Measurements from ENCODE around the gene TNFAIP3. TPM values are rescaled to one million over a fixed set of nuclear protein-coding genes. Genes with fewer than 3 reads are reported as not detected.

TNFAIP3 gene
- total and polyA plus RNA-seq, 2 of the 8 experiments (the other 6 are each of a cell fraction or from before 2014, with no cell fraction given) = 1.6 to 2.0 TPM

GRCh38 chr6:137874204-137875057, 7.4 kb downstream of the TNFAIP3 start:
- H2AK5ac ChIP-seq (ENCODE audit: low read depth, low read length) = no peak overlapping the region
- H3K4me1 ChIP-seq (replicated peaks in 1 of 4; ENCODE audit: control insufficient read depth in 3 of 4, insufficient read depth in 4 of 4, low read length in 3 of 4) = peaks cover 0 to 6% (median 3%) of the 10 kb centered on the region in 4 experiments; a peak in 3 of 7 replicates
- no peak overlapping the region for H2AFZ ChIP-seq (ENCODE audit: low read length)
- H3K27ac ChIP-seq (ENCODE audit: low read depth, low read length) = no peak overlapping the region
- no peak overlapping the region for H3K4ac ChIP-seq (replicated peaks; ENCODE audit: insufficient read length, low read depth, low read length)
- H3K4me2 ChIP-seq (ENCODE audit: insufficient read depth in 1 of 2, low read depth in 2 of 2, low read length in 2 of 2) = no peak overlapping the region
- CTCF ChIA-PET (ENCODE audit: partially characterized antibody) = interaction anchor here (0.7 to 2.3 kb wide), 5 partner anchors 8 to 167 kb away, joined by 3 to 10 read pairs (median 4); partner anchors contain the start of gene TNFAIP3
- H2BK5ac ChIP-seq (ENCODE audit: low read depth, low read length) = no peak overlapping the region
- POLR2A ChIA-PET (ENCODE audit: partially characterized antibody) = no interaction called here
- H3K4me3 ChIP-seq (ENCODE audit: extremely low read depth in 1 of 4, insufficient read depth in 2 of 4, low read depth in 3 of 4, low read length in 4 of 4) = no peak overlapping the region
- H3K23ac ChIP-seq (ENCODE audit: insufficient read length) = no peak overlapping the region
- no peak overlapping the region for H3K9ac ChIP-seq (replicated peaks in 1 of 4; ENCODE audit: extremely low read depth in 1 of 4, low read depth in 3 of 4, low read length in 3 of 4)
- WGBS, 2 experiments (ENCODE audit: extremely low coverage in 1 of 2, insufficient coverage in 1 of 2, insufficient read length in 1 of 2, insufficient replicate concordance in 2 of 2, low coverage in 1 of 2, low lambda C conversion rate in 2 of 2, missing lambda C conversion rate in 1 of 2) = 94% methylated on average over 11 of the region's 11 CpGs; no CpG with 5 or more reads in 1 of the 2 experiments
- no peak overlapping the region for H3K18ac ChIP-seq (ENCODE audit: extremely low read depth, low read length)
- no peak overlapping the region for H2BK15ac ChIP-seq (ENCODE audit: low read length)
- no peaks in the 10 kb centered on the region for H3K79me2 ChIP-seq (ENCODE audit: control insufficient read depth in 1 of 2, insufficient read depth in 2 of 2, low read length in 2 of 2)
- no peaks in the 10 kb centered on the region for H3K23me2 ChIP-seq (ENCODE audit: low read depth, low read length)
- H2BK120ac ChIP-seq (replicated peaks; ENCODE audit: low read depth, low read length) = no peak overlapping the region
- no peak overlapping the region for H3K56ac ChIP-seq (replicated peaks; ENCODE audit: insufficient read length, low read depth, low read length)
- no peak overlapping the region for H4K91ac ChIP-seq (replicated peaks; ENCODE audit: insufficient read length, low read length)
- H2BK12ac ChIP-seq (ENCODE audit: low read depth, low read length) = no peak overlapping the region
- no peak overlapping the region for H4K8ac ChIP-seq (ENCODE audit: extremely low read depth, insufficient read depth, low read length)
- no peak overlapping the region for H3K14ac ChIP-seq (ENCODE audit: insufficient read length)
- H4K5ac ChIP-seq (ENCODE audit: insufficient read length, low read depth, low read length) = no peak overlapping the region
- H3K9me3 ChIP-seq (ENCODE audit: insufficient read depth in 2 of 2, low read depth in 1 of 2, low read length in 1 of 2) = no peaks in the 10 kb centered on the region
- no peak for FAIRE-seq
- H4K20me1 ChIP-seq (replicated peaks in 1 of 2; ENCODE audit: control insufficient read depth in 1 of 2, insufficient read depth in 2 of 2, low read length in 2 of 2) = no peaks in the 10 kb centered on the region
- no peaks in the 10 kb centered on the region for H3K27me3 ChIP-seq (replicated peaks in 1 of 4; ENCODE audit: control insufficient read depth in 3 of 4, extremely low read depth in 1 of 4, insufficient read depth in 3 of 4, low read length in 3 of 4)
- no peak for DNase-seq (ENCODE audit: low read depth in 1 of 2, low spot score in 2 of 2)
- no peak overlapping the region for H2BK20ac ChIP-seq (ENCODE audit: low read length)
- H3K36me3 ChIP-seq (ENCODE audit: control insufficient read depth in 2 of 4, insufficient read depth in 4 of 4, low read length in 3 of 4) = peaks cover 0 to 13% (median 3%) of the 10 kb centered on the region in 4 experiments; a peak in 2 of 8 replicates
- no peaks in the 10 kb centered on the region; the same call in 1 of the 2 replicates for H3K79me1 ChIP-seq (ENCODE audit: low read depth, low read length)
- no peak for TF ChIP-seq HDAC2 (IDR thresholded peaks at IDR 0.05; ENCODE audit: borderline replicate concordance in 1 of 2, low read depth in 2 of 2, low read length in 2 of 2)
- no peak for TF ChIP-seq CTBP2 (IDR thresholded peaks at IDR 0.05; ENCODE audit: borderline replicate concordance, insufficient read depth, insufficient read length, low read length)
